HG02840 (cell line): ENCODE results near the gene MRPS25.
A peak's percentile ranks its signal among the peaks of the same experiment; 100 is the strongest.

ENCODE experiments used
- ATAC-seq: cut with Tn5 transposase; IDR thresholded peaks from one replicate; pipeline ENCODE4 v1.9.1; 2021; ENCODE audit warnings: mild to moderate bottlenecking, moderate library complexity, moderate number of reproducible peaks; ENCODE audit not compliant: unreplicated experiment, low FRiP score

Gene MRPS25

DNA sequence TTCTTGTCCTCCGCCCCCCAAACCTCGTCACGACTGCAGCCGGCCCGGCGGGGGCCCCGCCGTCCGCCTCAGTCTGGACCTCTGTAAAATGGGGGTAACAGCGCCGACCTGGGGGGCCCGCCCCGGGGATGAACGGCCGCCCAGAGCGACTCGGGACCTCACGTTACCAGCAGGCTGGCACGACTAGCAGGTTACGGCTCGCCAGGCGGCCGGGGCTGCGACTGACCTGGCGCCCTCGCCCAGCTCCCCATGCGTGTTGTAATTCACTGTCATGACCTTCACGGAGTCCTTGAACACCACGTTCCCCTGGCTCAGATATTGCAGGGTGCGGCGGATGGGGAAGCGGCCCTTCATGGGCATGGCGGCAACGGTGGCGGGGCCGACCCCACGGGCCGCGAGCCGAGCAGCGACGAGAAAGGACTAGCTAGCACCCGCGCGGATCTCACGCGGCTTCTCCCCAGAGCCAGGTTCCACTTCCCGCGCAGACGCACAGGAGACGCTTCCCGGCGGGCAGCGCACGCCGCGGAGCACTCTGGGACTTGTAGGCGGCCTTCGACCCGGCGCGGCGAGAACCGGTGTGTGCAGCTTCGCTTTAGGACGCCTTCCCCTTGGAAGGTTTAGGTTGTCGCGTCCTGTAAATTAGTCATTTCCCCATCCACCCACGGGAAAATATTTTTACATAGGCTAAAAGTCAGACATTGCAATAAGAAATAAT is at the start of gene MRPS25:
Gene MRPS25, minus strand, starts transcription at position 481 of the 715 bp plus-strand sequence. Its CDS starts 121 bp downstream, at position 360.
- peak; percentile 90 for ATAC-seq

DNA sequence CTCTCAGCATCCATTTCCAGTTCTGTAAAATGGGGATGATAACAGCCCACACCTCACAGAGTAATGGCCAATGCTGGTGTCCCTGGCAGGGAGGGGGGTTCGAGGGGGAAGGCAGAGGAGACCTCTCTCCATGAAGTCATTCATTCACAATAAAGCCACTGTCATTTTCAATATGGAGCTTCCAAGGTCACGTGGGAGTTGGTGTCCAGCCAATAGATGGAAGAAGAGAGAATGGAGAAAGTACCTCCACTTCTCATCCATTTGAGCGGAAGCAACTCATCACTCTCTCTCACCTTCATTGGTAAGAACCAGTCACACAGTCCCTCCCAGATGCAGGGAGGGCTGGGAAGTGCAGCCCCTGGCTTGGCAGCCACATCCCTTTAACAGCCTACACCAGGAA is 48.8 kb upstream of the MRPS25 start:
- ATAC-seq, result no peak

- ATAC-seq, result no peak
These were observed 48.4 kb upstream of the MRPS25 start for GRCh38 chr3:15113471-15113870.

GRCh38 chr3:15112011-15112410 is 46.9 kb upstream of the MRPS25 start:
- ATAC-seq, result no peak

GRCh38 chr3:15110206-15110605 is 45.1 kb upstream of the MRPS25 start:
- ATAC-seq, result no peak

GRCh38 chr3:15108869-15109268 is 43.8 kb upstream of the MRPS25 start:
- ATAC-seq, result no peak

- ATAC-seq, result peak; percentile 67
These were observed 43.0 kb upstream of the MRPS25 start for GRCh38 chr3:15108082-15108545.

GRCh38 chr3:15107075-15107947 is 42.2 kb upstream of the MRPS25 start:
- ATAC-seq, result no peak

GRCh38 chr3:15102836-15103235 is 37.7 kb upstream of the MRPS25 start:
- no peak for ATAC-seq

- ATAC-seq, result no peak
These were observed 37.1 kb upstream of the MRPS25 start for GRCh38 chr3:15102256-15102655.

GRCh38 chr3:15099364-15100098 is 34.4 kb upstream of the MRPS25 start:
- peak; percentile 24 for ATAC-seq

DNA sequence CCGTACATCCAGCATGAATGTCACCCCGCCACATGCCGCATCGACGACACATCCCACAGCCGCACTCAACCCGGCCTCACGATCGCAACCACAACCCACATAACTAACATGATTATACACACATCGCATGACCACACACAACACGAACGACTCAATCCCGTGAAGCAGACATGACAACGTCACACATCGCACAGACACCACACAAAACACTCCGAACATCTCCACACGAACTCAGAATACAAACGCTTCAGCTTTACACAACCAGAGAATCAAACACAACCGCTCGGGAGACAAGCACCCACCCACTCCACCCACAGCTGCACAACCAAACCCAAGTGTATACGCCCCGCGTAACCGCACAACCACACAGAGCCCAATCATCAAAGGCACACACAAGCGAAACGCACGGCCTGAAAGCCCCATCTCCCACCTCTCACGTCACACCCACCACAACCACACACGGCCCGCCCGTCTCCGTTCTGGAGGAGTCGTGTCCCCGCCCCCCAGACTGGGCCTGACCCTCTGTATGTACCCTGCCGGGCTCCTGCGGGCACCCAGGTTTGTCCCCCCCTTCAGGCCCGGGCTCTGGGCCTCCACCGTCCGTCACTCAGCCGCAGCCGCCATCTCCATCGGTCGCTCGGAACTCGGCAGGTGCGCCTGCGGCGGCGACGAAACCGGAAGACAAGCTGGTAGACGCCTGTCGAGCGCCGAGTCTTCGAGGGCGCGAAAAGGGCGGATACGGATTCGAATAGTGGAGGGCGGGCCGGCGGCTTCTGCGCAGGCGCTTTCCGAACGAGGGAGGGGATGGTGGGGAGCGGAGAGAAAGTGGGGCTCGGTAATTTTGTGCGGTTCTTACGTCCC is 33.6 kb upstream of the MRPS25 start, which contains the start of gene RBSN:
Gene RBSN, minus strand, starts transcription at position 646 of the 861 bp plus-strand sequence. CDS start 3,028 bp downstream, outside the sequence.
- peak; percentile 92 for ATAC-seq

DNA sequence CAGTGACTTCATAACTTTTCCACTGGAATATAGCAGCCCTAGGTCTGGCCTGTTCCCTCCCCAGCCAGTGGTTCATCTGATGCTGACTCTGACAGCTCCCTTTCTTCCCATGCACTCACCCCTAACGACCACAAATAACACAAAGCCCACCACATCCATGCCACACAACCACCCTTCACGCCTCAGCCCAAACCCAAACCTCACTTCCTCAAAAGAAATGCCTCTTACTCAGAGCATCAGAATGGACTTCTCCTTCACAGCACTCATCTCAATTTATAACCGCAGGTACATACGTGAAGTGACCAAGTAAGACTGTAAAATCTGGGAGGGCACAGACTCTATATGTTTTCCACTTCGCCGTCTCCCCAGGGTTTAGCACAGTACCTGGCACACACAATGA is 32.8 kb upstream of the MRPS25 start:
- ATAC-seq, result no peak

GRCh38 chr3:15096046-15096445 is 30.9 kb upstream of the MRPS25 start:
- ATAC-seq, result no peak

DNA sequence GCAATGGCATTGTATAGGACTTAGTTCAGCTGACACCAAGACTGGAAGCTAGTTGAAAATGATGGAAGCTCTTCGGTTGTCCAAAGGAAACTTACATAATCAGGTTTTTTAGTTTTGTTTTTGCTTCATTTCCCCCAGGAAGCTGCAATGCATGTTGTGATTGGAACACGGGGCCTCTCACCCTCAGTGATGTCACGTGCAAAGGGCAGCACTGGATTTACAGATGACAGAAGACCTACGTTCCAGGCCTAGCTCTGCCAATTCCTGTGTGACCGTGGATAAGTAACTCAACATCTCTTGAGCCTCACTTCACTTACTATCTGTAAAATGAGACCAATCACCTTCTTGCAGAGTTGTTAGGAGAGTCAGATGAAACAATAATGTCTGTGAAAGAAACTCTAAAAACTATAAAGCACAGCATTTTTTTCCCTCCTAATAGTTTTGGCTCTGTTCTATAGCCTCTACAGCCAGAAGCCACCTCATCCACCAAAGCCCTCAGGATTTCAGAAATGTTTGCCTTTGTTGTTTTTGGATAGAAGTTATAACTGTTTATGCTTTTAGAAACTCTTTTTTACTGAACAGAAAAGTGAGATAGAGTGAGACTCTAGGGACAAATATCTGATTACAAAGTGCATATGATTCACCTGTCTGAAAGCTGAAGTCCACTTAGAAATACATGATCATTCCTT is 29.2 kb upstream of the MRPS25 start:
- ATAC-seq, result no peak

- no peak for ATAC-seq
These were observed 27.6 kb upstream of the MRPS25 start for GRCh38 chr3:15092686-15093085.

- ATAC-seq, result no peak
These were observed 26.5 kb upstream of the MRPS25 start for GRCh38 chr3:15091575-15091974.

- no peak for ATAC-seq
These were observed 24.1 kb upstream of the MRPS25 start for GRCh38 chr3:15089201-15089600.

DNA sequence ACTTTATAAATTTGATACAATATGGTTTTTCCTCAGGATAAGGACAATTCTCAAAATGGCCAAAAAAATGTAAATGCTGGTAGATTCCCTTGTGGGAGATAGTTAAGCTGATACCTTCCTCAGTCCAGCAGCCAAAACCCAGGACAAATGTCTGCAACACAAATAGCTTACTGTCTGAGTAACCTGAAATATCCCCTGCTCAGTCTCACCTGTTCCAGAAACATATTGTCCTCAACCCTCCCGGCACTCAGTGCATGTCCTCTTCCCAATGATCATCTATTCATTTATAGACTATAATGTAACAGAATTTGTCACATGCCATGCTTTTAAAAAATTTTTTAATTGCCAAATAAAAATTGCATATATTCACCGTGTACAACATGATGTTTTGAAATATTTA is 21.6 kb upstream of the MRPS25 start:
- no peak for ATAC-seq
